Fibroblast of the conjunctiva (primary cell): ENCODE measurements around the gene CARD14.
"Not testable (repeated sequence)": the region's sequence is repeated elsewhere in the genome, so short reads cannot be mapped to it uniquely, and the experiment has no call there.

ENCODE experiments used
- DNase-seq: peaks from one replicate; pipeline ENCODE4 v3.0.0-alpha.2; 2010; ENCODE audit warnings: low read depth

The CARD14 gene

DNA sequence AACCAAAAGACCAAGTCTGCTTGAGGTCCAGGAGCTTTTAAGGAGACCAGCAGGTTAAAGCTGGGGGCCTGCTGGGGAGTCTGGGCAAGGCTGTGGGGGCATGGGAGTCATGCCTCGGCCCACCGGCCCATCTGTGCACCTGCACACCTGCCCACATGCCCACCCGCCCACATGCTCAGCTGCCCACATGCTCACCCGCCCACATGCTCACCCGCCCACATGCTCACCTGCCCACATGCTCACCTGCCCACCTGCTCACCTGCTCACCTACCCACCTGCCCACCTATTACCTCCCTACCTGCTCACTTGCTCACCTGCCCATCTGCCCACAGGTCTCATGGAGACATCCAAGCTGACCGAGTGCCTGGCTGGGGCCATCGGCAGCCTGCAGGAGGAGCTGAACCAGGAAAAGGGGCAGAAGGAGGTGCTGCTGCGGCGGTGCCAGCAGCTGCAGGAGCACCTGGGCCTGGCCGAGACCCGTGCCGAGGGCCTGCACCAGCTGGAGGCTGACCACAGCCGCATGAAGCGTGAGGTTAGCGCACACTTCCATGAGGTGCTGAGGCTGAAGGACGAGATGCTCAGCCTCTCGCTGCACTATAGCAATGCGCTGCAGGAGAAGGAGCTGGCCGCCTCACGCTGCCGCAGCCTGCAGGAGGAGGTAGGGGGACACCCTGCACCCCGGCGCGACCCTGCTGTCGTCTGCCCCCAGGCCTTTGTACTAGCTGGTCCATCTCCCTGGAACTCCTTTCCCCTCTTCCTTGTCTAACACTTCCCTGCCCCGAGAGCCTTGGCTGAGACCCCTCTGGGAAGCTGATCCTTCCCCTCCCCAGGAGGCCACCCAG, 14.0 kb downstream of the CARD14 start:
- no peak for DNase-seq

DNA sequence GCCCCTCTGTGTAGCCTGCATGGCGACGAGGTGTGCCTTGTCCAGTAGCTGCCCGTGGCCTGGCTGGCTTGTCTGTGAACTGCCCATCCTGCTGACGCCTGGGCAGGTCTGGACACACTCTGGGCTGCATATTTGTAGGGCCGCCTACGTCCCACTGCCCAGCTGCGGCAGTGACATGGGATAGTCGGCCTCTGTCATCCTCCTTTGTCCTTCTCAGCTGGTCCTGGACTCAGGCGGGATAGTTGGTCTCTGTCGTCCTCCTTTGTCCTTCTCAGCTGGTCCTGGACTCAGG, 14.5 kb downstream of the CARD14 start:
- no peak for DNase-seq

DNA sequence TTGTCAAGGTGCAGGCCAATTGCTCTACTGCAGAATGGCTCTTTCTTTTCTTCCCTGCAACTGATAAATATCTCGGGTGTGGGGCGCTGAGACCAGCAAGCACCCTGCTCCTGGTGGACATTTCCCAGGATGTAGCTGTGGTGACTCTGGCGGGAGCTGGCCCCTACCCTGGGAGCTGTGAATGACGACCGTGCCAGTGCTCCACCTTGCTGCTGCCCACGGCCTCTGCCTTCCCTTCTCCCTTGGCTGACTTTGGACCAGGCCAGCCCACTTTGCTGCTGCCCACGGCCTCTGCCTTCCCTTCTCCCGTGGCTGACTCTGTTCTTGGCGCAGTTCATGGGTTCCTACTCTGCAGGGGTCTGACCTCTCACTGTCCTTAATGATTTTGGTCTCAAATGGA, 16.1 kb downstream of the CARD14 start:
- DNase-seq = no peak

DNA sequence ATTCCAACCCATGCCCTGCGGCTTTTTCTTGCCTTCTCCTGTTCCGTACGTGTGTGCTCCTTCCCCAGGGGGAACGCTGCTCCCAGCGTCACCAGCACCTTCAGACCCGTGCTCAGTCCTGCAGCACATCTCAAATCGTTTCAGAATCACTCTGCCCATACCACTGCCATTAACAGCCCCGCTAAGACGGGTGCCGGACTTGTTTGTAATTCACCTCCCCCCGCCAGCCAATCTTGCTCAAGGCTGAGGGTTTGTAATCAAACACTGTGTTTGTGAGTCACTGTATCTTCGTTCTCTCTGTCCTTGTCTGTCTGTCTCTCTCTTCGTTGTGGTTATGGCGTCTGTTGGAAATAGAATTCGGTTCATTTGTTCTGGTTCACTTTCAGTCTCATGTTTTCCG, 17.3 kb downstream of the CARD14 start:
- no peak for DNase-seq

DNA sequence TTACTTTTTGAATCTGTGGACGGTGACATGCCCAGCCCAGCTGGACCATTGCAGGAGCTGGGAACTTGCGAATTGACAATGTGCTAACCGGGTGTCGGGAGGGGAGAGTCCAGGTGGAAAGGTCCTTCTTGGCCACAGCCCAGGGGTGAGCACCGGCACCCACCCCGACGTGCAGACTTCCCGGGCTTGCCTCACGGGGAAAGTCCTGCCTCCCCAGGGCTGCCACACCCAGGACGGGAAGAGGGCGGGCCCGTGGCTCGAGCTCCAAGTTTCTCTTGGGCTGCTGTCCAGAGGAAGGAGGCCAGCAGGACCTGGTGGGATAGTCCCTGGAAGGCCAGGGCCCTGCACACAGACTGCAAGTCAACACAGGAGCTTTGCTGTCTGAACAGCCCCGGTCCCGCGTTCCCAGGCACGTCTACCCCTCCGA, 17.7 kb downstream of the CARD14 start:
- DNase-seq = no peak

DNA sequence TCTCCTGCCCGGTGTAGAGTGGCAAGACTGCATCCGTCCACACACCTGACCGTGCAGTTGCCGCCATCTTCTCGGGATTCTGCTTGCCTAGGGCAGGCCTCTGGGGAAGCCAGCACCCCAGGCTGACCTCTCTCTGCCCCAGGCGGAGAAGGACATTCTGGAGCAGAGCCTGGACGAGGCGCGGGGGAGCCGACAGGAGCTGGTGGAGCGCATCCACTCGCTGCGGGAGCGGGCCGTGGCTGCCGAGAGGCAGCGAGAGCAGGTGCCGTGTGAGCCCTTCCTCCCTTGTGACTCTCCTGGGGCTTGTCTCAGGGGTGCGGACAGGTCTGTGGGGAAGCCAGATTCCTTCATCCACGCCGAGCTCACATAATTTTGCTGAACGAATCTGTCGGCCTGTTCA, 19.8 kb downstream of the CARD14 start:
- DNase-seq = no peak

DNA sequence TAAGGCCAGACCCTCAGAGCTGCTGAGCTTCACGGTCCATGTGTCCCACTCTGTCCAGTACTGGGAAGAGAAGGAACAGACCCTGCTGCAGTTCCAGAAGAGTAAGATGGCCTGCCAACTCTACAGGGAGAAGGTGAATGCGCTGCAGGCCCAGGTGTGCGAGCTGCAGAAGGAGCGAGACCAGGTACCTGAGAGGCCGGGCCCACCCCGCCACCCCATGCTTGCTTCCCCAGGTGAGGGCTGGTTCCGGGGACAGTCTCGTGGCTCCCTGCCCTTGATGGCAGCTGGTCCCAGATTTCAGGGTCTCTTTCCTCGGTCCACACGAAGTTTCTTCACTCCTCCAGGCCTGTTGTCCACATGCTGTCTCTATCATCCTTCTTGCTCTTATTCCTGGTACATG, 20.9 kb downstream of the CARD14 start:
- no peak for DNase-seq

DNA sequence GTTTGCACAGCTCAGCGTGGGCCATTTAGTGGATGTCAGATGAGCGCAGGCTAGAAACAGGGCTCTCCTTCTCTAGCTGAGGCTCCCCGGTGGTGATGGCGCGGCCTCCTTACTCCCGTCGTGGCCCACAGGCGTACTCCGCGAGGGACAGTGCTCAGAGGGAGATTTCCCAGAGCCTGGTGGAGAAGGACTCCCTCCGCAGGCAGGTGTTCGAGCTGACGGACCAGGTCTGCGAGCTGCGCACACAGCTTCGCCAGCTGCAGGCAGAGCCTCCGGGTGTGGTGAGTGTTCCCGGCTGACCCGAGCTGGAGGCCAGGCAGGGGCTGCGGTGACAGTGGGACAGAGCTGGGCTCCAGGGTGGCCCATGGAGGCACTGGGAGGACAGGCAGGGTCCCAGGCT, 21.4 kb downstream of the CARD14 start:
- no peak for DNase-seq

DNA sequence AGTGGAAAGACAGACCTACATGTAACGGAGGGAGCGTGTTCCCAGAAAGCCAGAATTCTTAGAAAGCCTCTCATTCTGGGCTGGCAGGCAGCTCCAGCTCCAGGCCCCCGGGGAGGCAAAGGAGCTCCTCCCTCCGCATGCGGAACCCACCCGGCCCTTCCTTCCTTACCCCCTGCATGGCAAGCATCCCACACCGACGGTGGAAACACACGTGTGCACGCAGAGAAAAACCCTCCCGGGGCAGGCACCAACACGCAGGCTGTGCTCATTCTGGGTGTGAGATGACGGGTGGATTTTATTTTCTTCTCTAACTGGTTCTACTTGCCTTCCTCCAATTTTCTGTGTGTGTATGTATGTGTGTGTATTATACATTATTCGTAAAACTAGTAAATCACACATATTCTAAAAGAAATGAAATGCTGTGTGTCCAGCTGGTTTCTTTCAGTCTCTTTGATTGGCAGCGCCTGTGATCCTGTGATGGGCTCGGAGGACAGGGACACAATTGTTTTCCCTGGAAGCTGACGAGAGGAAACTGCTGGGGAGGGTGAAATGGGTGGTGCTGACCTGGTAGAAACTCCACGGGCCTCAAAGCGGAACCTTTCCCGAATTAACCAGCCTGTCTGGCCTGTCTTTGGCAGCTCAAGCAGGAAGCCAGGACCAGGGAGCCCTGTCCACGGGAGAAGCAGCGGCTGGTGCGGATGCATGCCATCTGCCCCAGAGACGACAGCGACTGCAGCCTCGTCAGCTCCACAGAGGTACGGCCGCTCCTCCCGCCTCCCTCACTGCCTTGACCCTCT, 22.2 kb downstream of the CARD14 start:
- no peak for DNase-seq

DNA sequence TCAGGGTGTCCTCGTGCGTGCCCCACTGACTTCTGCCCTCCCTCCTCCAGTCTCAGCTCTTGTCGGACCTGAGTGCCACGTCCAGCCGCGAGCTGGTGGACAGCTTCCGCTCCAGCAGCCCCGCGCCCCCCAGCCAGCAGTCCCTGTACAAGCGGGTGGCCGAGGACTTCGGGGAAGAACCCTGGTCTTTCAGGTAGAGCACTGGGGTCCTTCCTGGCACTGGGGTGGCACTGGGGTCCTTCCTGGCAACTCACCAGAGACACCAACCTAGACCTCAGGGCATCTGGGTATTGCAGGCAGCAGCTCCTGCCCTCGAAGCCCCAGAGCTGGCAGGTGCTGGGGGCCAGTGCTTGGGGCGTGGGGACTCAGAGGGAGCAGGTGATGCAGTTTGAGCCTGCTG, 25.3 kb downstream of the CARD14 start:
- DNase-seq = no peak

DNA sequence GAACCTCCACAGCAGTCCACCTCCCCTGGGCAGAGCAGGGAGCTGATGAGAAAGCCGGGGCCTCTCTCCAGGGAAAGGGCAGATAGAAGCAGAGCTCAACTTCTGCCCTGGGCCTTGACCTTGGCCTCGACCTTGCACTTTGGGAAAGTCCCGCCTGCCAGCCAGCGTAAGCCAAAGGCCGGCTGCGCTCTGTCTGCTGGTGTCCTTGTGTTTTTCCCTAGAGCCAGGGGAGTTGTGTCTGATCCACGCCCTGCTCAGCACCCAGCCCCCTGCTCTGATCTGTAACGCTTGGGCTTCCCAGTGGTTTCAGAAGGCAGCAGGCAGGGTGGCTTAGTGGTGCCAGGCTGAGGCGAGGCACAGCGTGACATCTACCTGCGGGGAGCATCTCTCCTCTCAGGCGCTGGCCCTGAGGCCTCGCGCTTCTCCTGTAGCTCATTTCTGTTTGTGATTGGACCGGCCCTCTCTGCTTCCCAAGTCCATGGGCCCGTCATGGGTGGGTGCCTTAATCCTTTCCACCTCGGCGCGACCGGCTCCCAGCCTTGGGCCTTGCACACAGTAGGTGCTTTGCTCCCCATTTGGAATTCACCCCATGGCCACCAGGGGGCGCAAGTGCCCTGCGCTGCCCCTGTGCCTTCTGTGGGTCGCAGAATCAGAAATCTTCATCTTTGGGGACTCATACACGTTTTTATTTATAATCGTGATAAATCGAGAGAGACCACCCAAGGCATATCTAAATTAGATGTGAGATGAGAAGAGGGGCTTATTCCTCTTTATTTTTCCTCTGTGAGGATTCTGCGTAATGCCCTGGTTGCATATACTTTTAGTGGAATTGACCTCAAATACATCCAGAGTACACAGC, 26.1 kb downstream of the CARD14 start:
- no peak for DNase-seq

DNA sequence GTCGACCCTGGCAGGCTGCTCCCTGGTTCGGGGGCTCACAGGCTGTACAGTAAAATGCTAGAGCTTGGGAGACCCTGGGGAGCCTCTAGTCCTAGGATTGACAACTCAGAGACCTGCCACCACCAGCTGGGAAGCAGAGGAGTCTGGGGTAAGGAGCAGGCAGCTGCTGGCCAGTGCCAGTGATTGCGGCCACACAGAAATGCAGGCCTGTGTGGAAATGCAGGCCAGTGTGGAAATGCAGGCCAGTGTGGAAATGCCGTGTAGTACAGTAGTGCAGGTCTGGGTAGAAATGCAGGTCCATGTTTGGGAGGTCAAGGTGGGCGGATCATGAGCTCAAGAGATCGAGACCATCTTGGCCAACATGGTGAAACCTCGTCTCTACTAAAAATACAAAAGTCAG, 26.8 kb downstream of the CARD14 start:
- DNase-seq = no peak

DNA sequence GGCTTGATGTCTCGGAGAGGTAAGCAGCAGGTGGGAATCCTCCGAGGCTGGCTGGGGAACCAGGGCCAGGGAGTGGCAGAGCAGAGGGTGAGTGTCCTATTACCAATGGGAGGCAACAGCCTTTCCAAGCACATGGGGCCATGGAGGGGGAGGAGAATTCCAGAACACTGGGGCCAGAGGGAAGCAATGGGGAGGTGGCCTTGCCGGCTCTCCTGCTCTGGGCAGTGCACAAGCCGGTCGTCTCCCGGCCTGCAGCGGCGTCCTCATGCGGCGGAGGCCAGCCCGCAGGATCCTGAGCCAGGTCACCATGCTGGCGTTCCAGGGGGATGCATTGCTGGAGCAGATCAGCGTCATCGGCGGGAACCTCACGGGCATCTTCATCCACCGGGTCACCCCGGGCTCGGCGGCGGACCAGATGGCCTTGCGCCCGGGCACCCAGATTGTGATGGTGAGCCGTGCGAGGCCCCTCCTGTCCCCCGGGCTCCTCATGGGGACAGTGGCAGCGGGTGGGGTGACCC, 28.4 kb downstream of the CARD14 start:
- DNase-seq = no peak

DNA sequence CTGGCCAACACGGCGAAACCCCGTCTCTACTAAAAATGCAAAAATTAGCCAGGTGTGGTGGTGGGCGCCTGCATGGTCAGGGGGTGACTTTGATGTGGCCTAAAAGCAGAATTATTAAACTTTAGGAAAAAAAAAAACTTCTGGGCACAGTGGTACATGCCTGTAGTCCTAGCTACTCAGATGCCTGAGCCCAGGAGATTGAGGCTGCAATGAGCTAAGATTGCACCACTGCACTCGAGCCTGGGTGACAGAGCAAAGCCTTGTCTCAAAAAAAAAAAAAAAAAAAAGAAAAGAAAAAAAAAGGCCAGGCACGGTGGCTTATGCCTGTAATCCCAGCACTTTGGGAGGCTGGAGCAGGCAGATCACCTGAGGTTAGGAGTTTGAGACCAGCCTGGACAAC, 29.5 kb downstream of the CARD14 start:
- DNase-seq = not testable (repeated sequence)

DNA sequence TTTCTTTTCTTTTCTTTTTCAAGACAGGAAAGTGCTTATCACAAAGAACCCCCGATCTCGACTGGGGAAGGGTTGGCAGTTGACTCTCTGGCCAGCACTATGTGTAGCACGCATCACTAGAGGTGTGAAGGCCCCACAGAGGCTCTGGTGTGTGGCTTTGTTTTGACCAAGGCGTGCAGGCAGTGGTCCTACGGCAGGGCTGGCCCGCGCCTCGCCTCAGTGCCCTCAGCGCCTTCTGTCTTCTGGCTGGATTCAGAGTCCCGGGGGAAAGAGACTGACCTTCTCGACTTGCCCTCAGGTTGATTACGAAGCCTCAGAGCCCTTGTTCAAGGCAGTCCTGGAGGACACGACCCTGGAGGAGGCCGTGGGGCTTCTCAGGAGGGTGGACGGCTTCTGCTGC, 31.6 kb downstream of the CARD14 start:
- DNase-seq = no peak

DNA sequence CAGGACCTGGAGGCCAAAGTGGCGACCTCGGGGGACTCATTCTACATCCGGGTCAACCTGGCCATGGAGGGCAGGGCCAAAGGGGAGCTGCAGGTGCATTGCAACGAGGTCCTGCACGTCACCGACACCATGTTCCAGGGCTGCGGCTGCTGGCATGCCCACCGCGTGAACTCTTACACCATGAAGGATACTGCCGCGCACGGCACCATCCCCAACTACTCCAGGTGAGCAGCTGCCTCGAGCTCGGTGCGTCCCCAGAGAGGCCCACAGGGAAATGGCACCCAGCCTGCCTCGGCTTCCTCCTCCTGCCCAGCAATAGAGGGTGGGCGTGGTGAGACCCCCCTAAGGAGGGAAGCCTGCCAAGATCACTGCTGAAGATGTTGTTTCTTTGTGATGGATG, 32.4 kb downstream of the CARD14 start:
- no peak for DNase-seq

DNA sequence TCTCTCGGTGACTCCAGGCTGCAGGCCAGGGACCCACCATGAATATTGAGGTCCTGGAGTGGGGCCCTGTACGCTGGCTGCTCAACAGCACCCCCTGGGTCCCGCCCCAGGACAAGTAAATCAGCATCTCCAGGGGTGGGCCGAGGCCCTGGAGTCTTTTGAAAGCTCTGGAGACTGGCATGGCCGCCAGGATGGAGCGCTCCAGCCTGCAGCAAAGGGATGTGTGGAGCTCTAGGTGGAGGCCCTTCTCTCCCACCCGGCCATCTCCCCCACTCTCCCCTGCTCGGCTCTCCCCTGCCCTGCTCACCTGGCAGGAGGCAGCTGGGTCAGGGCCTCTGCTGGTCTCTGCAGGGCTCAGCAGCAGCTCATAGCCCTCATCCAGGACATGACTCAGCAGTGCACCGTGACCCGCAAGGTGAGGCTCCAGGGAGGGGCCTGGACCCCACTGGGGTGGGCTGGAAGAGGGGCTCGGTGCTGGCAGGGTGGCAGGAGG, 33.7 kb downstream of the CARD14 start:
- no peak for DNase-seq

DNA sequence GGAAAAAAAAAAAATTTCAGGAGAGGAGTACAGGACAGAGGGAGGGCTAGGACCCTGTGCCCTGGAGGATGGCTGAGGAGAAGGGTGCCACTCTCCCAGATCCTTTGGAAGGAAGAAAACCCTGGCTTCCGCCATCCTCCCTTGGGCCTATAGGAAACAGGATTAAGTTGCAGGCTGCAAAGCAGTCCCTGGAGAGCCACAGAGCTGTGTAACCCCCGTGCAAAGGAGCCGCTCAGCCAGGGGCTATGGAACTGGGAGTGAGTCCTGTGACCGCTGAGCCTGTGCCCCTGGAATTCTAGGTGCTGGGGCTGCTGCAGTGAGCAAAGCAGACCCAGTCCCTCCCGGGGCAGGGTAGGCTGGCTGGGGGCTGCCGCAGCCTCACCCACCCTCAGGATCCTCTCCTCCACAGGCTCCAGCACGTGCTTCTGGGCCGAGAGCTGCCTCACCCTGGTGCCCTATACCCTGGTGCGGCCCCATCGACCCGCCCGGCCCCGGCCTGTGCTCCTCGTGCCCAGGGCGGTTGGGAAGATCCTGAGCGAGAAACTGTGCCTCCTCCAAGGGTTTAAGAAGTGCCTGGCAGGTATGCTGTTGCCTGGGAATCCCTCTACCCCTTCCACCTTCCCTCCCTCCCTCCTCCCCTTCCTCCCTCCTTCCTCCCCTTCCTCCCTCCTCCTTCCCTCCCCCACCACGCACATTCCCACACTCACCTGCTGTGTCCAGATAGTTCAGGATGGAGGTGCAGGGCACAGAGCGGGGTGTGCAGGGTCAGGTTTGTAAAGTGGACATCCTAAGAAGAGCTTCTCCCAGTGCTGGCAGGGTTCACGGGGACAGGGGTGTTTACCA, 35.0 kb downstream of the CARD14 start:
- DNase-seq = no peak

DNA sequence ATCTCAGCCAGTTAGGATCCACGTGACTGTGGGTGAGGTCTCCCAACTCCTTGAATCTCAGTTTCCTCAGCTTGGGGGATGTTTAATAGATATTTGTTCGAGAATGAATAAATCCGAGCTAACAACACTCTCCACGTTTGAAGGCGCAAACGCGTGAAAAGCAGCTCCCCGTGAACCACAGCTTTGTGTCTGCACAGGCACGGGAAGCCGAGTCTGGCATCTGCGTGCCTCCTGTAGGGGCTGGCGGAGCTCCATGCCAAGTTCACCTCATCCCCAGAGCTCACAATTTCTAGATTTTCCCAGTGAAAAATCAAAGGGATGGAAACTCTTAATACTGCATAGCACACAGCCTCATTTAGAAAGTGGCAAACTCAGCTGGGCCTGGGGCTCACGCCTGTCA, 36.0 kb downstream of the CARD14 start:
- DNase-seq = no peak

DNA sequence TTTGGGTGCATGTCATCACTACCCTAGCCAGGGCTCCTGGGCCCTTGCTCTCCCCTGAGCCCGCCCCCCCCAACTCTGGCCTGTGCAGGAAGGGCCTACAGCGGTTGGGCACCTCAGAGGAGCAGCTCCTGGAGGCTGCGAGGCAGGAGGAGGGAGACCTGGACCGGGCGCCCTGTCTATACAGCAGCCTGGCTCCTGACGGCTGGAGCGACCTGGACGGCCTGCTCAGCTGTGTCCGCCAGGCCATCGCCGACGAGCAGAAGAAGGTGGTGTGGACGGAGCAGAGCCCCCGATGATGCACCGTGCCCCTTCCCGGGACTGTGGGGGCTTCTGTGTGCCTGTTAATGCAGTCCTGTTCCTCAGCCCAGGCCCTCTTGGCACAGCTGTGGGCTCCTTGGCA, 38.2 kb downstream of the CARD14 start:
- DNase-seq = no peak

DNA sequence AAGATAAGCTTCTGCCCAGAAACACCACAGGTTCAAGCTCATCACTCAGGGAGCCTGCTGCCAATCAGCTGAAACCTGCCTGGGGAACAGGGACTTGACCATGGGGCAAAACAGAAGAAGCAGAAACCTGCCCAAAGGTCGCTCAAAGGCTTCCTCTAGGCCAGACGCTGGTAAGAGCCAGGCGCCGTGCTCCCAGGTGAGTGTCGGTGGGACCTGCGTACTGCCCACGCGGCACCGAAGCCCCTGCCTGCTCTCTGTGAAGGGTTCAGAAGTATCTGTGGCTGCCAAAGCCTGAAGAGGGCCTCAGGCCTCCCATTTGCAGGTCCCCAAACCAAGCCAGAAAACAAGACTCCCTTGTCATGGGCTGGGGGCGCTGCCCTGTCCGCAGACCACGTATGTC, 39.9 kb downstream of the CARD14 start:
- no peak for DNase-seq
